Endodermal cell (in vitro differentiated cells): ENCODE measurements around the gene LASP1. TPM values are rescaled to one million over a fixed set of nuclear protein-coding genes. Genes with fewer than 3 reads are reported as not detected.

Source experiments
- DNase-seq: peaks from one replicate; pipeline ENCODE4 v3.0.0-alpha.2; 2017
- H3K27ac ChIP-seq: 2 replicates; pipeline ENCODE4 v1.5.1; 2013; ENCODE audit warnings: mild to moderate bottlenecking, low read depth, low read length, moderate library complexity
- H3K27me3 ChIP-seq: 2 replicates; pipeline ENCODE4 v1.6.1; 2013; ENCODE audit warnings: mild to moderate bottlenecking, low read length, moderate library complexity; ENCODE audit not compliant: insufficient read depth, control insufficient read depth, poor library complexity, severe bottlenecking
- H3K36me3 ChIP-seq: 2 replicates; pipeline ENCODE4 v1.7.0; 2013; ENCODE audit warnings: mild to moderate bottlenecking, low read length, moderate library complexity; ENCODE audit not compliant: control insufficient read depth, insufficient read depth
- H3K4me1 ChIP-seq: one replicate; pipeline ENCODE4 v1.7.0; 2013; ENCODE audit warnings: low read length; ENCODE audit not compliant: control insufficient read depth, insufficient read depth
- H3K4me3 ChIP-seq: 2 replicates; pipeline ENCODE4 v1.5.1; 2013; ENCODE audit warnings: mild to moderate bottlenecking, low read length, moderate library complexity
- H3K9ac ChIP-seq: 2 replicates; pipeline ENCODE4 v1.6.1; 2013; ENCODE audit warnings: mild to moderate bottlenecking, low read length, moderate library complexity; ENCODE audit not compliant: poor library complexity, severe bottlenecking; ENCODE audit errors: extremely low read depth
- H3K9me3 ChIP-seq: 2 replicates; pipeline ENCODE4 v1.6.1; 2013; ENCODE audit warnings: mild to moderate bottlenecking, low read length, moderate library complexity; ENCODE audit not compliant: control insufficient read depth
- H3K27ac Mint-ChIP-seq: 2 replicates; pipeline ENCODE4 v1.8.0; 2020; ENCODE audit warnings: mixed read lengths
- H3K27me3 Mint-ChIP-seq: 2 replicates; pipeline ENCODE4 v1.8.0; 2021; ENCODE audit warnings: mild to moderate bottlenecking, mixed read lengths; ENCODE audit not compliant: insufficient read depth
- H3K36me3 Mint-ChIP-seq: 2 replicates; pipeline ENCODE4 v1.8.0; 2020; ENCODE audit warnings: low read depth, mixed read lengths
- H3K4me1 Mint-ChIP-seq: 2 replicates; pipeline ENCODE4 v1.8.0; 2020; ENCODE audit warnings: mixed read lengths
- H3K4me3 Mint-ChIP-seq: 2 replicates; pipeline ENCODE4 v1.8.0; 2020; ENCODE audit warnings: mild to moderate bottlenecking, moderate library complexity, mixed read lengths
- H3K9me3 Mint-ChIP-seq: 2 replicates; pipeline ENCODE4 v1.8.0; 2020; ENCODE audit warnings: mild to moderate bottlenecking, mixed read lengths
- WGBS, 2 experiments: methylation state at CpG; one replicate each; pipeline versions ENCODE4 v1.1.5 to v1.1.7; 2013; ENCODE audit warnings: missing lambda C conversion rate in 2 of 2, mixed read lengths in 1 of 2; ENCODE audit not compliant: insufficient coverage in 1 of 2, insufficient read length in 1 of 2; 5-methylcytosine and 5-hydroxymethylcytosine counted together
- total RNA-seq, 2 donors: library from RNA; stranded (reverse); fragmentation: NEBNext Ultra II Directional in 1 of 2; extraction: Animal tissue kit (Norgen Biotek cat#: 25700) in 1 of 2; gene quantifications; 2 replicates in 1 of 2; 3 replicates in 1 of 2; pipeline ENCODE4 v1.2.1, GENCODE V29; 2021
- TF ChIP-seq, protein P1 (sequence below): fragments of 200-600 bp; sonication (generic); conservative IDR thresholded peaks from 2 replicates; pipeline ENCODE4 v1.5.0; 2021; ENCODE audit warnings: antibody characterized with exemption, mild to moderate bottlenecking

The LASP1 gene
- total RNA-seq, 2 donors from 2014 or later, result 168 to 177 TPM

DNA sequence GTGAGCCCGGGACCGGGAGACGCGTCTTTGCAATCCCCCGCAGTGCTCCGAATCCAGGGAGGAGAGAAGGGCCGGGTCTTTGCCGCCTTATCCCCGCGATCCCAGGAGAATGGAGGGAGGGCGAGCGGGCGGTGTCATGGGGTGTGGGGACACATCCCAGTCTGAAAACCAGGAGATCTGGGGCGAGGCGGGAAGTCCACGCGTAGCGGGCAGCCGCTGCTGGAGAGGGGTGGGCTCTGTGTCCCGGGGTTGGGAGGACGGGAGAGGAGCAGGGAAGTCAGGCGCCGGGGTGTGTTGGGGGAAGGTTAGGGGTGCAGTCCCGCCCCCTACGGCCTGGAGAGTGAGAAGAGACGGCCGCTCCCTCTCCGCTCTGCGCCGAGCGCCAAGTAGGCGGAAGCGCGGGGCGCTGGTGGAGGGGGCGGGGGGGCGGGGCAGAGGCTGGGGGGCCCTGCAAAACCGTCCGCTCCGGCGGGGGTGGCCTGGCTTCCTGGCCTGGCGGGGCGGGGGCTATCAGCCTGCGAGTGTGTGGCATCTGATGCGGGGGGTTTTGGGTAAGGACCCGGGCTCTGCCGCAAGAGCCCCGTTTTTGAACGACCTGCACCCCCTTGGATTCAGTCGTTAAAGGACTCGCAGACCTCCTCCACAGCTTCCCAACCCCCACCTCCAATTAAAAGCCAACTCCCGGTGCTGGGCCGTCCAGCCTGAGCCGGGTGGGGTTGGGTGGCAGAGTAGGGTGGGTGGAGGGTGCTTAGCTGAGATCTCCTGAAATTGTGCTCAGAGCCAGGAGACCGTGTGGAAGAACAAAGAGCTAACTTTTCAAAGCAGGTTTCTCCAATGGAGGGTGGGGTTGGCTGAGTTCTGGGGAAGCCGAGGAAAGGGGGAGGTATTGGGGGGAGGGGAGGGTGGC lies 654 bp downstream of the LASP1 start:
- no peaks in the 10 kb centered on the region for H3K9me3 ChIP-seq
- no peaks in the 10 kb centered on the region for H3K9me3 Mint-ChIP-seq
- H3K9ac ChIP-seq, result peak overlapping the region; percentile 92
- TF ChIP-seq, protein P1, sequence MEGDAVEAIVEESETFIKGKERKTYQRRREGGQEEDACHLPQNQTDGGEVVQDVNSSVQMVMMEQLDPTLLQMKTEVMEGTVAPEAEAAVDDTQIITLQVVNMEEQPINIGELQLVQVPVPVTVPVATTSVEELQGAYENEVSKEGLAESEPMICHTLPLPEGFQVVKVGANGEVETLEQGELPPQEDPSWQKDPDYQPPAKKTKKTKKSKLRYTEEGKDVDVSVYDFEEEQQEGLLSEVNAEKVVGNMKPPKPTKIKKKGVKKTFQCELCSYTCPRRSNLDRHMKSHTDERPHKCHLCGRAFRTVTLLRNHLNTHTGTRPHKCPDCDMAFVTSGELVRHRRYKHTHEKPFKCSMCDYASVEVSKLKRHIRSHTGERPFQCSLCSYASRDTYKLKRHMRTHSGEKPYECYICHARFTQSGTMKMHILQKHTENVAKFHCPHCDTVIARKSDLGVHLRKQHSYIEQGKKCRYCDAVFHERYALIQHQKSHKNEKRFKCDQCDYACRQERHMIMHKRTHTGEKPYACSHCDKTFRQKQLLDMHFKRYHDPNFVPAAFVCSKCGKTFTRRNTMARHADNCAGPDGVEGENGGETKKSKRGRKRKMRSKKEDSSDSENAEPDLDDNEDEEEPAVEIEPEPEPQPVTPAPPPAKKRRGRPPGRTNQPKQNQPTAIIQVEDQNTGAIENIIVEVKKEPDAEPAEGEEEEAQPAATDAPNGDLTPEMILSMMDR, result no peak
- H3K4me1 ChIP-seq, result peaks cover 11% of the 10 kb centered on the region
- no peak for DNase-seq
- peak overlapping the region; percentile 93 for H3K4me3 ChIP-seq
- 0% methylated on average over 2 to 30 of the region's 56 CpGs for WGBS, 2 experiments
- peak overlapping the region; percentile 100 for H3K4me3 Mint-ChIP-seq
- H3K27me3 ChIP-seq, result no peaks in the 10 kb centered on the region
- H3K27ac Mint-ChIP-seq, result peak overlapping the region; percentile 99
- H3K36me3 ChIP-seq, result peaks cover 35% of the 10 kb centered on the region
- H3K27ac ChIP-seq, result peak overlapping the region; percentile 84
- H3K4me1 Mint-ChIP-seq, result peaks cover 28% of the 10 kb centered on the region
- peaks cover 3% of the 10 kb centered on the region for H3K36me3 Mint-ChIP-seq
- no peaks in the 10 kb centered on the region for H3K27me3 Mint-ChIP-seq

GRCh38 chr17:38871247-38872015 lies 1.6 kb downstream of the LASP1 start:
- peaks cover 28% of the 10 kb centered on the region for H3K4me1 Mint-ChIP-seq
- 37 to 92% methylated on average over 3 to 9 of the region's 11 CpGs for WGBS, 2 experiments
- peaks cover 40% of the 10 kb centered on the region for H3K36me3 ChIP-seq
- H3K4me3 ChIP-seq, result peak overlapping the region; percentile 93
- H3K4me3 Mint-ChIP-seq, result peak overlapping the region; percentile 100
- peak overlapping the region; percentile 92 for H3K9ac ChIP-seq
- H3K9me3 ChIP-seq, result no peaks in the 10 kb centered on the region
- peaks cover 3% of the 10 kb centered on the region for H3K36me3 Mint-ChIP-seq
- H3K27me3 Mint-ChIP-seq, result no peaks in the 10 kb centered on the region
- H3K4me1 ChIP-seq, result peaks cover 11% of the 10 kb centered on the region
- DNase-seq, result peak; percentile 91
- H3K27ac ChIP-seq, result no peak overlapping the region
- TF ChIP-seq, protein P1, result no peak
- H3K27ac Mint-ChIP-seq, result peak overlapping the region; percentile 97
- no peaks in the 10 kb centered on the region for H3K9me3 Mint-ChIP-seq
- no peaks in the 10 kb centered on the region for H3K27me3 ChIP-seq

DNA sequence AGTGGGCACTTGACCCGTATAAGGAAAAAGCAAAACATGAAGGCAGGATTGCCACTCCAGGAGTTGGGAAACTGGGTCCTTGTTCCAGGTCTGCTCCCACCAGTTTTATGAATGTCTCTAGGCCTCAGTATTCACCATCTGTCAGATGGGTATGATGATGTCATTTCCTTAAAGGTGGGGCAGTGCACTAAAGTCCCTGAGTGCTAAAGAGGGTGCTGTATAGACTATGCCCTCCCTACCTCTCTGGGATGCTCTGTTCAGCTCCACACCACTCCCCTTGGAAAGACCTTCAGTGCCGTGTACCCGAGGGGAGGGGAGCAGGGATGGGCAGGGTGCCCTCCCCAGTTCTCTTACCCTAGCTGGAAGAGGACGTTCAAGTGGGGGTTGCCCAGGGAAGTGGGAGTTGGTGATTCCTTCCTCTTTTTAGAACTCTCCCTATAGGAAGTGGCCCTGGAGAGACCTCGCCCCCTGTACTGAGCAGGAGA lies 2.2 kb downstream of the LASP1 start:
- Histone ChIP-seq H3K4me1 (peaks cover 11% of the 10 kb centered on the region), H3K9ac (peak overlapping the region; percentile 92), H3K27ac (no peak overlapping the region), H3K9me3 (no peaks in the 10 kb centered on the region), H3K27me3 (no peaks in the 10 kb centered on the region), H3K36me3 (peaks cover 43% of the 10 kb centered on the region), H3K4me3 (peak overlapping the region; percentile 93)
- WGBS, 2 experiments, result 86 to 87% methylated on average over 3 to 5 of the region's 5 CpGs
- TF ChIP-seq, protein P1, result no peak
- DNase-seq, result no peak
- H3K9me3 Mint-ChIP-seq, result no peaks in the 10 kb centered on the region
- peak overlapping the region; percentile 100 for H3K4me3 Mint-ChIP-seq
- no peaks in the 10 kb centered on the region for H3K27me3 Mint-ChIP-seq
- H3K36me3 Mint-ChIP-seq, result peaks cover 5% of the 10 kb centered on the region
- H3K4me1 Mint-ChIP-seq, result peaks cover 28% of the 10 kb centered on the region
- H3K27ac Mint-ChIP-seq, result peak overlapping the region; percentile 97
